ENCODE data around the gene SYT2. TPM values are rescaled to one million over a fixed set of nuclear protein-coding genes. Genes with fewer than 3 reads are reported as not detected.
A peak's percentile ranks its signal among the peaks of the same experiment; 100 is the strongest.

The SYT2 gene
- total RNA-seq, 1 donor from 2014 or later, result 0.07 TPM

DNA sequence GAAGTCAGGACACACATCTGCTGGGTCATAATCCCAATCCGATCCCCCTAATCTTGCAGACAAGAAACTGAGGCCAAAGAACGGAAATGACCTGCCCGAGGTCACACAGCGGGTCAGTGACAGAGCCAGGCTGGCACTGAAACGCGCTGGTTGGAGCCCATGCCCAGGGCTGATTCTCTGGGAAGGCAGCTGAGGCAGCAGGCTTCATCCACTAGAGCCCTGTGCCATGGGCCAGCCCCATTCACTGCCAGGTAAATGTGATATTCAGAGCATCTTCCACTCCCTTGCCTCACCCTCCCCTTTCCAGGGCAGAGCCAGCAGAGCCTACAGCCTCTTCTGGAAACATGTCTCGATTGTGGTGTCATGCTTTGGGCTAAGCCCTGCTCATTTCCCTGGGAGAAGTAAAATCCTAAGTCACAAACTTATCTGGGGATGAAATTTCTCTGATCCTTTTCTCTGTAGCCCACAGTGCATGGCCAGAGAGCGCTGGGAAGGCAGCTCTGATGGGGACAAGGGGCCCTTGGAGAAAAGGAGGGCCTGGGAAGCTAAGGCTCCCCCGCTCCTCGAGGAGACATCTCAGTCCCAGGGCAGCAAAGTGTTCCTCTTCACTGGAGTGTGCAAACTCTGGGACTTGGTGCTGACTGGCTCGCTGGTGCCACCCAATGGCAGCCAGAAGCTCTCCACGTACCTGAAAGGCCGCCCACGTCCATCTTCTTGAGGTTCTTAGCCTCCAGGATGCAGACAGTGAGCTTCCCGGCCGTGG lies 110.4 kb downstream of the SYT2 start:
- H3K27ac Mint-ChIP-seq (ENCODE audit: unreplicated experiment), result peak overlapping the region; percentile 28
- H3K27me3 Mint-ChIP-seq (ENCODE audit: low read depth), result peaks cover 11% of the 10 kb centered on the region
- TF ChIP-seq, protein P1, sequence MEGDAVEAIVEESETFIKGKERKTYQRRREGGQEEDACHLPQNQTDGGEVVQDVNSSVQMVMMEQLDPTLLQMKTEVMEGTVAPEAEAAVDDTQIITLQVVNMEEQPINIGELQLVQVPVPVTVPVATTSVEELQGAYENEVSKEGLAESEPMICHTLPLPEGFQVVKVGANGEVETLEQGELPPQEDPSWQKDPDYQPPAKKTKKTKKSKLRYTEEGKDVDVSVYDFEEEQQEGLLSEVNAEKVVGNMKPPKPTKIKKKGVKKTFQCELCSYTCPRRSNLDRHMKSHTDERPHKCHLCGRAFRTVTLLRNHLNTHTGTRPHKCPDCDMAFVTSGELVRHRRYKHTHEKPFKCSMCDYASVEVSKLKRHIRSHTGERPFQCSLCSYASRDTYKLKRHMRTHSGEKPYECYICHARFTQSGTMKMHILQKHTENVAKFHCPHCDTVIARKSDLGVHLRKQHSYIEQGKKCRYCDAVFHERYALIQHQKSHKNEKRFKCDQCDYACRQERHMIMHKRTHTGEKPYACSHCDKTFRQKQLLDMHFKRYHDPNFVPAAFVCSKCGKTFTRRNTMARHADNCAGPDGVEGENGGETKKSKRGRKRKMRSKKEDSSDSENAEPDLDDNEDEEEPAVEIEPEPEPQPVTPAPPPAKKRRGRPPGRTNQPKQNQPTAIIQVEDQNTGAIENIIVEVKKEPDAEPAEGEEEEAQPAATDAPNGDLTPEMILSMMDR (IDR thresholded peaks at IDR 0.05), result peak; percentile 89
- H3K36me3 Mint-ChIP-seq (ENCODE audit: low read depth), result peaks cover 4% of the 10 kb centered on the region
- H3K4me3 Mint-ChIP-seq (ENCODE audit: unreplicated experiment), result no peak overlapping the region
- no peaks in the 10 kb centered on the region for H3K9me3 Mint-ChIP-seq (ENCODE audit: low read depth)
- peaks cover 4% of the 10 kb centered on the region for H3K4me1 Mint-ChIP-seq (ENCODE audit: low read depth)
- no peak for DNase-seq (ENCODE audit: low spot score)

DNA sequence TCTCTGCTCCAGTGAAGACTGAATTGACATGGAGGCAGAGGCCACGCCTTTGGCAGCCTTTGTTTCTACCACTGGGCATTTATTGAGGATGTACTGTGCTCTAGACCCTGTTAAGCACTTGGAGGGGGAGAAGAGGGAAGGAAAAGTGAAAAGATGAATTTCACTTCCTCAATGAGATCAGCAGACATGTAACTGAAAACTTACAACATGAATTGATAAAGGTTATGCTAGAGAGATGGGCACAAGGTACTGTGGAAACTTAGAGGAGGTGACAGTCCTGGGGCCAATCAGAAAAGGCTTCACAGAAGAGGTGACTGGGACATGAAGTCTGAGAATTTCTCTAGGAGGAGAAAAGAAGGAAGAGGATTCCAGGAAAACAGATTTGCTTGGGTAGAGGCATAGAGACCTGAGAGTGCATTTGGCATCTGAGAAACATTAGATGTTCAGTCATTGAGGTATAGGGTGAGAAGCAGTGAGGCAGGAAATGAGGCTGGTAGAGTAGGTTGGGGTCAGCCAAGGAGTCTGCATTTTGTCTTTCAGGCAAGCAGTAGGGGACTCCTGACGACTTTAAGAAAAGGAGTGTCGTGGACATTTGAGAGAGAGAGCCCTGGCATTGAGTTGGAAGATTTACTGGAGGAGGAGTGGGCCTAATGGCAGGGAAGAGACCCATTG lies 113.0 kb downstream of the SYT2 start:
- Mint-ChIP-seq H3K27ac (ENCODE audit: unreplicated experiment) (peak overlapping the region; percentile 0), H3K9me3 (ENCODE audit: low read depth) (no peaks in the 10 kb centered on the region), H3K36me3 (ENCODE audit: low read depth) (peaks cover 8% of the 10 kb centered on the region), H3K4me3 (ENCODE audit: unreplicated experiment) (no peak overlapping the region), H3K27me3 (ENCODE audit: low read depth) (peaks cover 7% of the 10 kb centered on the region), H3K4me1 (ENCODE audit: low read depth) (peaks cover 4% of the 10 kb centered on the region)
- DNase-seq (ENCODE audit: low spot score), result no peak
- TF ChIP-seq, protein P1 (IDR thresholded peaks at IDR 0.05), result no peak

DNA sequence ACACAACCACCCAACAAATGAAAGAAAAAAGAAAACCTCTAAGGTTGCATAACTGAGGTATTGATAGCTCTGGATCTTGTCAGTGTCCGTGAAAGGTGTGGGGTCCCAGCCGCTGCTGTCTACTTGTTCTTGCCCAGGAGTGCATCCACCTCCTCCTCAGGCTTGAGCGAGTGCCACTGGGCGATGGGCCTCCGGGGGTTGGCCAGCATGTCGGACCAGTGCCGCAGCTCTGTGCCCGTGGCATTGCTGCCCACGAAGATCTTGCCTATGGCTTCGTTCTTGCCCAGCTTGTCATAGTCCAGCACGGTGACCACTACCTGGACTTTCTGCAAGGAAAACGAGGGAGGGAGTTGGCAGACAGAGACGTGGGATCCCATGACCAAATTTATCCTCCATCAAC lies 113.6 kb downstream of the SYT2 start:
- peaks cover 4% of the 10 kb centered on the region for H3K4me1 Mint-ChIP-seq (ENCODE audit: low read depth)
- TF ChIP-seq, protein P1 (IDR thresholded peaks at IDR 0.05), result no peak
- H3K27ac Mint-ChIP-seq (ENCODE audit: unreplicated experiment), result no peak overlapping the region
- DNase-seq (ENCODE audit: low spot score), result no peak
- H3K27me3 Mint-ChIP-seq (ENCODE audit: low read depth), result peaks cover 4% of the 10 kb centered on the region
- peaks cover 8% of the 10 kb centered on the region for H3K36me3 Mint-ChIP-seq (ENCODE audit: low read depth)
- no peak overlapping the region for H3K4me3 Mint-ChIP-seq (ENCODE audit: unreplicated experiment)
- no peaks in the 10 kb centered on the region for H3K9me3 Mint-ChIP-seq (ENCODE audit: low read depth)

DNA sequence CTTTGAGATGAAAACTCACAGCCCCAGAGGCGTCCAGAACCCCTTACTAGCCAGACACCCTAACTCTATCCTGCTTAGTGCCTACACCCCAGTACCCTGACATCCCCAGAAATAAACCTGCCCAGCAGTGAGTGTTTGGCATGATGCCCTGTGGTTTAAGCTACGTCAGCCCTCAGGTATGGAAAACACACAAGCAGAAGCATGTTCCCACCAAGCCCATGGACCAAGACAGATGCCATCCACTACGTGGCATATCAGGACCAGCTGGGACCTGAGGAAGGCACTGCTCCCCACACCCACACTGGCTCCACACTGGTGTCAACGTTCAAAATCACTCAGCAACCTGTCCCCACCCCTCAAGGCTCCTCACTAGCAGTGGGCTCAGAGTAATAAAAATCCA lies 116.4 kb downstream of the SYT2 start:
- no peak overlapping the region for H3K4me3 Mint-ChIP-seq (ENCODE audit: unreplicated experiment)
- peaks cover 12% of the 10 kb centered on the region for H3K4me1 Mint-ChIP-seq (ENCODE audit: low read depth)
- no peaks in the 10 kb centered on the region for H3K9me3 Mint-ChIP-seq (ENCODE audit: low read depth)
- H3K27me3 Mint-ChIP-seq (ENCODE audit: low read depth), result peaks cover 2% of the 10 kb centered on the region
- TF ChIP-seq, protein P1 (IDR thresholded peaks at IDR 0.05), result no peak
- peaks cover 8% of the 10 kb centered on the region for H3K36me3 Mint-ChIP-seq (ENCODE audit: low read depth)
- H3K27ac Mint-ChIP-seq (ENCODE audit: unreplicated experiment), result peak overlapping the region; percentile 29
- no peak for DNase-seq (ENCODE audit: low spot score)

DNA sequence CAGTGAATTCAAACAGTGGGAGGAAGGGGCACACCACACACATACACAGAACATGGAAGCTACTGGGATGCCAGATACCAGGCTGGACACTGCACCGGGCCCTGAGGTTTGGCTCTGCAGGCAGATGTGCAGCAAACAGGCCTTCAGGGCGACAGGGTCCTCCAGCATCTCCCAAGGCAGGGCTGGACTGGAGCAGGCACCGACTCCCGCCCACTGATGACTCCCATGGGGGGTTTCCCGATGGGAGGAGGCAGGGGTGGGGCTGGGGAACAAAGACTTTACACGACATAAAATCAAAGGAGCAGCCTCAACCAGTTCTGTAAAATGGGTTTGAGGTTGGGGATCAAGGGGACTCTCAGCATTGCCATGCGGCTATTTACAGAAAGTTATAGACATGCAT lies 118.1 kb downstream of the SYT2 start:
- no peak for DNase-seq (ENCODE audit: low spot score)
- no peaks in the 10 kb centered on the region for H3K9me3 Mint-ChIP-seq (ENCODE audit: low read depth)
- no peaks in the 10 kb centered on the region for H3K27me3 Mint-ChIP-seq (ENCODE audit: low read depth)
- H3K4me3 Mint-ChIP-seq (ENCODE audit: unreplicated experiment), result no peak overlapping the region
- TF ChIP-seq, protein P1 (IDR thresholded peaks at IDR 0.05), result no peak
- peaks cover 8% of the 10 kb centered on the region for H3K36me3 Mint-ChIP-seq (ENCODE audit: low read depth)
- peaks cover 28% of the 10 kb centered on the region for H3K4me1 Mint-ChIP-seq (ENCODE audit: low read depth)
- no peak overlapping the region for H3K27ac Mint-ChIP-seq (ENCODE audit: unreplicated experiment)

All from chondrocyte (in vitro differentiated cells).